ENCODE measurements around the gene GRPR.

GRPR gene

DNA sequence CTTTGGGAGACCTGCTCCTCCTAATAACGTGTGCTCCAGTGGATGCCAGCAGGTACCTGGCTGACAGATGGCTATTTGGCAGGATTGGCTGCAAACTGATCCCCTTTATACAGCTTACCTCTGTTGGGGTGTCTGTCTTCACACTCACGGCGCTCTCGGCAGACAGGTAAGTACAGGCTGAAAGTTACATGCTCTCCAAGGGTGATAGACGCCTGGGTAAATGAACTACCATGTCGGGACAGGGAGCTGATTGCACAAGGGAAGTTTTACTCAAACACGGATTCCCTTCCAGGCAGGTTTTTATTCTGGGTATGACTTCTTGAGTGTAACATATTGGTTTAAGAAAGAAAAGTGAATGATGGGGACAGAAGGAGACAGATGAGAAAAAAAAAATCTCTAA, 836 bp downstream of the GRPR start:
- TF ChIP-seq CTCF (IDR thresholded peaks at IDR 0.05; ENCODE audit: low read depth, low read length) = no peak
- no peaks in the 10 kb centered on the region for H3K9me3 ChIP-seq (ENCODE audit: severe bottlenecking)
- no peak overlapping the region for H3K27ac ChIP-seq
- no peak overlapping the region for H3K4me3 ChIP-seq (ENCODE audit: low read depth, low read length)
- no peaks in the 10 kb centered on the region for H3K36me3 ChIP-seq
- H3K27me3 ChIP-seq (ENCODE audit: insufficient read depth, low read depth, severe bottlenecking) = peaks cover 71% of the 10 kb centered on the region
- no peak for DNase-seq

GRCh38 chrX:16125520-16126149, 2.3 kb downstream of the GRPR start:
- Histone ChIP-seq H3K9me3 (ENCODE audit: severe bottlenecking) (no peaks in the 10 kb centered on the region), H3K36me3 (no peaks in the 10 kb centered on the region), H3K27me3 (ENCODE audit: insufficient read depth, low read depth, severe bottlenecking) (peaks cover 70% of the 10 kb centered on the region), H3K4me3 (ENCODE audit: low read depth, low read length) (no peak overlapping the region), H3K27ac (no peak overlapping the region)
- TF ChIP-seq CTCF (IDR thresholded peaks at IDR 0.05; ENCODE audit: low read depth, low read length) = no peak
- no peak for DNase-seq

GRCh38 chrX:16130707-16131106, 7.3 kb downstream of the GRPR start:
- no peak overlapping the region for H3K27ac ChIP-seq
- H3K9me3 ChIP-seq (ENCODE audit: severe bottlenecking) = no peaks in the 10 kb centered on the region
- H3K27me3 ChIP-seq (ENCODE audit: insufficient read depth, low read depth, severe bottlenecking) = peaks cover 62% of the 10 kb centered on the region
- DNase-seq = no peak
- no peaks in the 10 kb centered on the region for H3K36me3 ChIP-seq
- no peak overlapping the region for H3K4me3 ChIP-seq (ENCODE audit: low read depth, low read length)
- no peak for TF ChIP-seq CTCF (IDR thresholded peaks at IDR 0.05; ENCODE audit: low read depth, low read length)

GRCh38 chrX:16134936-16135335, 11.6 kb downstream of the GRPR start:
- no peak overlapping the region for H3K27ac ChIP-seq
- H3K4me3 ChIP-seq (ENCODE audit: low read depth, low read length) = no peak overlapping the region
- no peak for TF ChIP-seq CTCF (IDR thresholded peaks at IDR 0.05; ENCODE audit: low read depth, low read length)
- H3K27me3 ChIP-seq (ENCODE audit: insufficient read depth, low read depth, severe bottlenecking) = peaks cover 58% of the 10 kb centered on the region
- H3K9me3 ChIP-seq (ENCODE audit: severe bottlenecking) = no peaks in the 10 kb centered on the region
- no peak for DNase-seq
- no peaks in the 10 kb centered on the region for H3K36me3 ChIP-seq

- no peak for TF ChIP-seq CTCF (IDR thresholded peaks at IDR 0.05; ENCODE audit: low read depth, low read length)
- no peak overlapping the region for H3K4me3 ChIP-seq (ENCODE audit: low read depth, low read length)
- H3K27ac ChIP-seq = no peak overlapping the region
- H3K36me3 ChIP-seq = no peaks in the 10 kb centered on the region
- DNase-seq = no peak
- no peaks in the 10 kb centered on the region for H3K9me3 ChIP-seq (ENCODE audit: severe bottlenecking)
- peaks cover 61% of the 10 kb centered on the region for H3K27me3 ChIP-seq (ENCODE audit: insufficient read depth, low read depth, severe bottlenecking)
Measured at GRCh38 chrX:16136080-16136479, 12.7 kb downstream of the GRPR start.
